K562 (cell line): ENCODE measurements around the gene VPREB3. TPM values are rescaled to one million over a fixed set of nuclear protein-coding genes. Genes with fewer than 3 reads are reported as not detected.

Experiments
- CTBP1 ChIP-seq: fragments of 450-650 bp; IDR thresholded peaks from 2 replicates; pipeline ENCODE4 v1.6.1; 2016; ENCODE audit warnings: borderline replicate concordance
- CTCFL ChIP-seq: IDR thresholded peaks from 2 replicates; pipeline ENCODE4 v1.6.1; 2011; ENCODE audit warnings: borderline replicate concordance, low read depth, mild to moderate bottlenecking, moderate library complexity, low read length; ENCODE audit not compliant: insufficient read depth, poor library complexity, severe bottlenecking
- CXXC5 ChIP-seq: fragments of 250-450 bp; sonication (Bioruptor Pico); IDR thresholded peaks from 2 replicates; pipeline ENCODE4 v1.8.0; 2022; ENCODE audit warnings: inconsistent platforms, mild to moderate bottlenecking, moderate library complexity
- NFE2 ChIP-seq: IDR thresholded peaks from 2 replicates; pipeline ENCODE4 v1.6.1; 2014; ENCODE audit warnings: antibody characterized with exemption, low read depth
- POLR2G ChIP-seq: fragments of 200-400 bp; formaldehyde crosslinking; IDR thresholded peaks from 2 replicates; pipeline ENCODE4 v1.6.1; 2017; ENCODE audit warnings: low read depth, mild to moderate bottlenecking, antibody characterized with exemption, low read length, moderate library complexity
- RB1 ChIP-seq: fragments of 450-650 bp; IDR thresholded peaks from 2 replicates; pipeline ENCODE4 v1.6.1; 2017; ENCODE audit warnings: low read depth, mild to moderate bottlenecking
- ZBTB1 ChIP-seq: sonication (generic); formaldehyde crosslinking; IDR thresholded peaks from 2 replicates; pipeline ENCODE4 v1.8.1; 2023; ENCODE audit warnings: missing genetic modification reagents, low read depth, mild to moderate bottlenecking, borderline replicate concordance
- ZBTB33 ChIP-seq: sonication (generic); formaldehyde crosslinking; IDR thresholded peaks from 2 replicates; pipeline ENCODE4 v1.8.1; 2023; ENCODE audit warnings: mild to moderate bottlenecking, missing genetic modification reagents
- ZNF175 ChIP-seq: fragments of 200-800 bp; sonication (Bioruptor generic); IDR thresholded peaks from 2 replicates; pipeline ENCODE4 v1.6.1; 2016; ENCODE audit warnings: low read depth, mild to moderate bottlenecking, missing genetic modification characterization, missing compliant biosample characterization
- polyA plus RNA-seq, 8 experiments: library from polyadenylated mRNA; depleted of rRNA in 4 of 8; stranded (reverse) in 5 of 8; unstranded in 3 of 8; fragments of >200 nt; fragmentation: Nextera tagmentation in 2 of 8; fragmentation: Illumina TruSeq in 1 of 8; extraction: Ambion mirVana in 2 of 8; extraction: Trizol in 1 of 8; gene quantifications; 2 replicates each; pipeline versions ENCODE4 v1.2.1 to v1.2.3, GENCODE V29; 2011 to 2014; ENCODE audit warnings: inconsistent platforms in 1 of 8, missing spikeins in 1 of 8
- total RNA-seq, 7 experiments: library from RNA; depleted of rRNA in 6 of 7; stranded (reverse); fragments of >200 nt in 6 of 7; fragmentation: Illumina TruSeq in 2 of 7; extraction: Trizol in 2 of 7; gene quantifications; 2 replicates each; pipeline versions ENCODE4 v1.2.1 to v1.2.3, GENCODE V29; 2011 to 2021; ENCODE audit warnings: low replicate concordance in 1 of 7

VPREB3 gene
- total and polyA plus RNA-seq, 9 of the 15 experiments (the other 6 are each of a cell fraction or from before 2014, with no cell fraction given), result 0.14 to 0.71 (median 0.20) TPM; not detected in 6

- TF ChIP-seq CTCFL (peak; percentile 8), NFE2 (no peak), RB1 (peak; percentile 72), CTBP1 (0 out of 2 replicates have a peak, but pooled peaks have one; percentile 11), POLR2G (peak; percentile 80), CXXC5 (peak; percentile 66), ZBTB1 (CRISPR knock-in tag) (no peak), ZBTB33 (CRISPR knock-in tag) (peak; percentile 30; the same call in 1 of the 2 replicates), ZNF175 (CRISPR knock-in tag) (no peak)
Measured at GRCh38 chr22:23772649-23773473, 18.6 kb upstream of the VPREB3 start, which contains the start of gene MMP11 (continued).
